BE2C (cell line): ENCODE measurements around the gene CLIC1. TPM values are rescaled to one million over a fixed set of nuclear protein-coding genes. Genes with fewer than 3 reads are reported as not detected.

ENCODE experiments used
- DNase-seq: peaks from one replicate; pipeline ENCODE4 v3.0.0-alpha.2; 2020
- H3K27me3 ChIP-seq: fragments of 250-450 bp; sonication (Bioruptor Pico); 2 replicates; pipeline ENCODE4 v1.5.1; 2020; ENCODE audit warnings: mild to moderate bottlenecking
- H3K36me3 ChIP-seq: fragments of 250-450 bp; sonication (Bioruptor Pico); 2 replicates; pipeline ENCODE4 v1.5.1; 2020; ENCODE audit warnings: mild to moderate bottlenecking
- H3K4me1 ChIP-seq: fragments of 250-450 bp; sonication (Bioruptor Pico); 2 replicates; pipeline ENCODE4 v1.5.1; 2020
- H3K4me3 ChIP-seq: 2 replicates; pipeline ENCODE4 v1.5.1; 2011; ENCODE audit warnings: low read depth, low read length
- H3K9me3 ChIP-seq: fragments of 250-450 bp; sonication (Bioruptor Pico); 2 replicates; pipeline ENCODE4 v1.5.1; 2020
- polyA plus RNA-seq: library from polyadenylated mRNA; unstranded; fragments of >200 nt; gene quantifications from one replicate; pipeline ENCODE4 v1.2.1, GENCODE V29; 2012; ENCODE audit warnings: low read depth, missing spikeins; ENCODE audit not compliant: insufficient read length, insufficient read depth
- TF ChIP-seq, protein P1 (sequence below): IDR thresholded peaks from 2 replicates; pipeline ENCODE4 v1.5.1; 2012; ENCODE audit warnings: mild to moderate bottlenecking, low read depth, low read length

The CLIC1 gene
- 219 TPM for polyA plus RNA-seq

DNA sequence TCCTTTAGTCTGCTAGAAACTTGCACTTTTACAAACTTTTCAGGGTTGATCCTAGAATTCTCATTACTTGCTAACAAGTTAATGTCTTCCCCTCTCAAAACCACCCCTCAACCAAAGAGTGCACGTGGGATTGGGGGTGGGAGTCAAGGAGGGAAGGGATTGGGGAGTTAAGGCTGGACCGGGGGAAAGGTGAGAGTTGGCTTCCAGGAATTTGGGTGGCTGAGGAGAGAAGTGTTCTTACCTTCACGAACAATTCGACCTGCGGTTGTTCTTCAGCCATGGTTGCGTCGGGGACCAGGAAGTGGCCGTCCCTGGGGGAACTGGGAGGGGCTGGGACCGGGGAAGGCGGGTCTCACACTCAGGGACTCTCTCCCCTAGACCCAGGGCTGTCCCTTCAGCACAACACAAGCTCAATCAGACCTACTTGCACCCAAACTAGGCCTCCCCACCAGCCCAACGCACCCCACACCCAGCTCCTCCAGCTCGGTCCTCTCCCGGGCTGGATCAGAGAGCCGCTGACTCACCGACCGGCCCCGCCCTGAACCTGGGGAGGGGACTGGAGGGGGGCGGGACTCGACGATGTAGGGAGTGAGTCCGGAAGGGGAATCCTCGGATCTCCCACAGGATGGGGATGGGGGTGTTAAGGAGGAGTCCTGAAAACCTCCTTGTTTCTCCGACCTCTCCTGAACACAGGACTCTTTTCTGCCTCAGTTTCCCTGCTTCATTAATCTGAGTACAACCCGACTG lies at the start of gene CLIC1:
CLIC1 (minus strand) TSS at position 510 of the 747 bp plus-strand sequence; CDS start at position 280, 230 bp downstream.
- Histone ChIP-seq H3K36me3 (peaks cover 29% of the 10 kb centered on the region), H3K27me3 (no peaks in the 10 kb centered on the region), H3K4me1 (peaks cover 4% of the 10 kb centered on the region), H3K4me3 (peak within 1 kb of the TSS; percentile 99), H3K9me3 (no peaks in the 10 kb centered on the region; the same call in 1 of the 2 replicates)
- peak; percentile 82 for DNase-seq
- TF ChIP-seq, protein P1, sequence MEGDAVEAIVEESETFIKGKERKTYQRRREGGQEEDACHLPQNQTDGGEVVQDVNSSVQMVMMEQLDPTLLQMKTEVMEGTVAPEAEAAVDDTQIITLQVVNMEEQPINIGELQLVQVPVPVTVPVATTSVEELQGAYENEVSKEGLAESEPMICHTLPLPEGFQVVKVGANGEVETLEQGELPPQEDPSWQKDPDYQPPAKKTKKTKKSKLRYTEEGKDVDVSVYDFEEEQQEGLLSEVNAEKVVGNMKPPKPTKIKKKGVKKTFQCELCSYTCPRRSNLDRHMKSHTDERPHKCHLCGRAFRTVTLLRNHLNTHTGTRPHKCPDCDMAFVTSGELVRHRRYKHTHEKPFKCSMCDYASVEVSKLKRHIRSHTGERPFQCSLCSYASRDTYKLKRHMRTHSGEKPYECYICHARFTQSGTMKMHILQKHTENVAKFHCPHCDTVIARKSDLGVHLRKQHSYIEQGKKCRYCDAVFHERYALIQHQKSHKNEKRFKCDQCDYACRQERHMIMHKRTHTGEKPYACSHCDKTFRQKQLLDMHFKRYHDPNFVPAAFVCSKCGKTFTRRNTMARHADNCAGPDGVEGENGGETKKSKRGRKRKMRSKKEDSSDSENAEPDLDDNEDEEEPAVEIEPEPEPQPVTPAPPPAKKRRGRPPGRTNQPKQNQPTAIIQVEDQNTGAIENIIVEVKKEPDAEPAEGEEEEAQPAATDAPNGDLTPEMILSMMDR = no peak

DNA sequence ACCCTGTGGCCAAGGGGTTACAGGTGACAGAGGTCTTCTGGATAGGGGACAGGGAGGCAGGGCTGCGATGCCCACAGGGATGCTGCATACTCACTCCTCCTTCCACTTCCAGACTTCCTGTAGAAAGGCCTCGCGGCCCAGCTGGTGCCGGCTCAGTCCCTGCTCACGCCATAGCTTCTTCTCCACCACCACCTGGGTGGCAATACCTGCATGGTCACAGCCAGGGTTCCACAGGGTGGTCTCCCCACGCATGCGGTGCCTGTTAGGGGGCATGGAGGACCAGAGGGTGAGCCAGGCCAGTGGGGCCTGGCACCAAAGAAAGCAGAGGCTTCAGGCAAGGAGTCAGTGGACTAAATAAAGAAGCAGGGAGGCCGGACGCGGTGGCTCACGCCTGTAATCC lies 49.1 kb upstream of the CLIC1 start:
- TF ChIP-seq, protein P1 = no peak
- Histone ChIP-seq H3K9me3 (no peaks in the 10 kb centered on the region), H3K27me3 (no peaks in the 10 kb centered on the region), H3K4me3 (no peak overlapping the region), H3K4me1 (no peaks in the 10 kb centered on the region), H3K36me3 (peaks cover 75% of the 10 kb centered on the region)
- DNase-seq = no peak

DNA sequence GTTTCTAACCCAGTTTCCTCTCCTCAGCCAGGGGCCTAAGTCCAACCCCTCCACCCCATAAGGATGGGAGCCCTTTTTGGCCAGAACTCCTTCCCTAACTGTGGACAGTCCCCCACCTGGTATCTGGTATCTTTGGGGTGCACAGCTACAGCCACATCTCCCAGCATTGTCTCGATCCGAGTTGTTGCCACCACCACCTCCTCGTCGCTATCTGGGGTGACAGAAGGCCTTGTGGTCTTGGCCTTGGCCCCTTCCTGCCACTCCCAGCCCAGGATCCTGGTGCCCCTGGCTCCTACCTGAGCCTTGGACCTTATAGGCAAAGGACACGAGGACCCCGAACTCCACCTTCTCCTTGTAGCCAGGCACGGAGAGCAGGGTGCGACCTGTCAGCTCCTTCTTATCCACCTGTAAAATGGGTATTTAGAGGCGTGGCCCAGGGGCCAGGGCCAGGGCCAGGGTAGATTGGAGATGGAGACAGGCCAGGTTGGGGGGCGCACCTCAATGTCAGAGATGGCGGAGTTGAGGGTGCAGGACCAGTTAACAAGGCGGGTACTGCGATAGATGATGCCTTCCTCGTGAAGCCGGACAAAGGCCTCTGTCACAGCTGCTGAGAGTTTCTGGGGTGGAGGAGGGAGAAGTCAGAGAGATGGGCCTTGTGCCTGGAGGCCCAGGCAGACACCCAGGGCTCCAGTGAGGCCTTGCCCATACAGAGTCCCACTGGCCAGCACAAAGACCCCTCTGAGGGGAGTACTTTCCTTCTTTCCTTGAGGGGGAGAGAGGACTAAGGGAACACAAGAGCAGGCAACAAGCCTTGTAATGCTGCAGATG lies 48.0 kb upstream of the CLIC1 start:
- peaks cover 77% of the 10 kb centered on the region for H3K36me3 ChIP-seq
- H3K27me3 ChIP-seq = no peaks in the 10 kb centered on the region
- TF ChIP-seq, protein P1 = no peak

DNA sequence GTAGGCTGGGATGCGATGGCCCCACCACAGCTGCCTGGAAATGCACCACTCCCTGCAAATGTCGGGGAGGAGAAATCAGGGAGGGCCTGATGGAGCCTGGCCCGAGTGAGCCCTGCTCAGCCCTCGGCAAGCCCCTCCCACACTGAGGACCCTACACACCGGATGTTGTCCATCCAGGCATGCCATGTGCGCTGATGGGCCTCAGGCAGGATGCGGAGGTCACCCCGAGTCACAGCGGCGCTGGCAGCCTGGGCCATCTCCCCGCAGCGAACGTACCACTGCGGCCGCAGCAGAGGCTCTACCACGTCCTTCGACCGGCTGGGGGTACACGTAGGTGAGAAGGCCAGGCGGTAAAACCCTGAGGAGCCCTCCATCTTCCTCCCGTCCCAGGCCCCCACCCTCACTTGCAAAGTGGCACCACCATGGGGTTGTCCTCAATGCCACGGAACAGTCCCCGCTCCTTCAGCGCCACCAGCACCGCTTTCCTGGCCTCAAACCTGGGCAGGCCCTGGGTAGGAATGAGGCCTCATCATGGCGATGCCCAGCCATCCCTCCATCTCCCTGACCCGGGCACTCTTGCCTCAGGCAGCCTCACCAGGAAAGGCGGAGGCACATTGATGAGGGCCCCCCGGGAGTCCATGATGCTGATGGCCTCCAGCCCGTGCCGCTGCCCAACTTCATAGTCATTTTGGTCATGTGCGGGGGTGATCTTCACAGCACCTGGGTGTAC lies 46.0 kb upstream of the CLIC1 start:
- peaks cover 83% of the 10 kb centered on the region for H3K36me3 ChIP-seq
- no peaks in the 10 kb centered on the region for H3K27me3 ChIP-seq
- TF ChIP-seq, protein P1 = no peak
- DNase-seq = no peak
- H3K9me3 ChIP-seq = no peaks in the 10 kb centered on the region
- H3K4me3 ChIP-seq = no peak overlapping the region
- H3K4me1 ChIP-seq = peaks cover 4% of the 10 kb centered on the region

More for the DNA sequence above, 48.0 kb upstream of the CLIC1 start:
- no peak overlapping the region for H3K4me3 ChIP-seq
- H3K4me1 ChIP-seq = no peaks in the 10 kb centered on the region
- no peak for DNase-seq
- H3K9me3 ChIP-seq = no peaks in the 10 kb centered on the region

DNA sequence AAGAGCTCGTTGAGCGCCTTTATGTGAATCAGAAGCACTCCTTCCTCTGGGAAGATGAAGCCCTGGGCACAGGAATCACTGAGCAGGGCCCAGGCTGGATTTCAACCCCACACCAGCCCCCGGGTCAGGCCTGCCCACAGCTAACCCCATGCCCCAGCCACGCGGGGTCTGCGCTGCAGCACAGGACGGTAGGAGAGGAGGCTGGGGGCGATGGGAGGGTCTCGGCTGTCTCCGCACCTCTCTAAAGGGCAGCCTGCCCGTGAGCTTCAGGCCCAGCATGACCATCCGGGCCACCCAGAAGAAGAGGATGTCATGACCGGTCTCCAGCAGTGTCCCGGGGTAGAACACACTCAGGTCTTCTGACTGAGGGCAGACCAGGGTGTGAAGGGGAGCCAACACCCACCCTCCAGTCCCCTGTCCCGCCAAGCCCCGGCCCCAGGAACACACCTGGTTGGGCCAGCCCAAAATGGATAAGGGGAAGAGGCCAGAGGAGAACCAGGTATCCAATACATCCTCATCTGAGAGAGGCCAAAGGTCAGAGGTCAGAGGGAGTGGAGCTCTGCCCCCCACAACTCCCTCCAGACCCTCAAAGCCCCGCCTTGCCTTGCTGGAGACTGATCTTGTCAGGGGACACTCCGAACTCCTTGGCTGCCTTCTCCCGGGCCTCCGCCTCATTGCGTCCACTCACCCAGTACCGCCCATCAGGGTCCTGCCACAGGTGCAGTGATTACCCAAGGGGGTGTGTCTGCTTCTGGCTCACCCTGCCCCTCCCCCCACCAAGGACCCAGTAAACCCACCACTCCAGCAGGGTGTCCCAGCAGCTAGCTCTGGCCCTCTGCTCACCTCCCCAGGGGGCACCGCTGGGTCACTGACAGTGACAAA lies 45.2 kb upstream of the CLIC1 start:
- Histone ChIP-seq H3K36me3 (peaks cover 79% of the 10 kb centered on the region), H3K9me3 (no peaks in the 10 kb centered on the region), H3K27me3 (no peaks in the 10 kb centered on the region), H3K4me1 (peaks cover 10% of the 10 kb centered on the region), H3K4me3 (no peak overlapping the region)
- TF ChIP-seq, protein P1 = no peak
- DNase-seq = no peak
